Motor neuron (in vitro differentiated cells): ENCODE results near the gene SCUBE1. TPM values are rescaled to one million over a fixed set of nuclear protein-coding genes. Genes with fewer than 3 reads are reported as not detected.

Experiments used
- ATAC-seq, 8 experiments: fragments of 200-7000 bp; cut with Tn5 transposase; replicated peaks in 6 of 8; 2 replicates each; pipeline ENCODE4 v1.8.0; 2021; ENCODE audit warnings: mild to moderate bottlenecking in 8 of 8, moderate library complexity in 8 of 8
- H3K27ac ChIP-seq, 2 donors: fragments of 250-450 bp; sonication (Bioruptor Pico); 2 replicates each; pipeline ENCODE4 v1.9.0; 2021; ENCODE audit warnings: antibody characterized with exemption in 2 of 2, mild to moderate bottlenecking in 2 of 2, moderate library complexity in 1 of 2
- H3K4me1 ChIP-seq, 2 donors: fragments of 250-450 bp; sonication (Bioruptor Pico); replicated peaks in 1 of 2; 2 replicates each; pipeline ENCODE4 v1.6.1; 2021; ENCODE audit warnings: antibody characterized with exemption in 2 of 2, mild to moderate bottlenecking in 2 of 2, moderate library complexity in 1 of 2
- H3K4me3 ChIP-seq, 5 donors: fragments of 250-450 bp; sonication (Bioruptor Pico); 2 replicates each; pipeline ENCODE4 v1.9.0; 2021; ENCODE audit warnings: antibody characterized with exemption in 5 of 5, mild to moderate bottlenecking in 5 of 5, moderate library complexity in 4 of 5
- WGBS, 10 experiments: fragments of 450-650 bp; shearing (Covaris generic); methylation state at CpG; one replicate each; pipeline ENCODE4 v1.0.0; 2022; 5-methylcytosine and 5-hydroxymethylcytosine counted together
- in situ Hi-C, 9 experiments: fragments of 400-800 bp; cut with MboI; loops; one replicate each; pipeline ENCODE4 v1.15.0; 2021; ENCODE audit warnings: low sequenced_read_pairs in 9 of 9, low pct_unique_long_range_greater_than_20kb in 2 of 9; ENCODE audit not compliant: unreplicated experiment in 9 of 9
- total RNA-seq, 8 experiments: library from RNA; unstranded; fragments of 300-600 nt; gene quantifications; 2 replicates each; pipeline versions ENCODE4 v1.2.3 to v1.2.4, GENCODE V29; 2022

The SCUBE1 gene
- total RNA-seq, 8 experiments from 2014 or later = 0.09 to 16.9 (median 1.8) TPM

GRCh38 chr22:43183496-43184277 is 159.5 kb downstream of the SCUBE1 start:
- no peak for ATAC-seq
- 57 to 100% (median 88%) methylated on average over 1 to 9 of the region's 12 CpGs; no CpG with 5 or more reads in 2 of the 10 experiments for WGBS, 10 experiments
- no peak overlapping the region for H3K4me3 ChIP-seq

GRCh38 chr22:43182726-43183125 is 160.4 kb downstream of the SCUBE1 start:
- in situ Hi-C loops = no loop called here
- WGBS, 10 experiments = 97% methylated on average over 6 of the region's 17 CpGs; no CpG with 5 or more reads in 9 of the 10 experiments
- Histone ChIP-seq H3K27ac (no peak overlapping the region), H3K4me1 (peaks cover 7% of the 10 kb centered on the region in 2 donors), H3K4me3 (no peak overlapping the region)
- ATAC-seq = no peak

More at GRCh38 chr22:43183496-43184277, 159.5 kb downstream of the SCUBE1 start:
- peaks cover 11 to 13% of the 10 kb centered on the region in 2 donors for H3K4me1 ChIP-seq
- in situ Hi-C loops = no loop called here
- no peak overlapping the region for H3K27ac ChIP-seq

GRCh38 chr22:43182118-43182517 is 161.1 kb downstream of the SCUBE1 start:
- H3K4me3 ChIP-seq = no peak overlapping the region
- WGBS, 10 experiments = 88 to 100% (median 100%) methylated on average over 1 to 9 of the region's 10 CpGs; no CpG with 5 or more reads in 4 of the 10 experiments
- H3K4me1 ChIP-seq = peaks cover 6% of the 10 kb centered on the region in 2 donors
- no peak overlapping the region for H3K27ac ChIP-seq
- in situ Hi-C loops = no loop called here
- no peak for ATAC-seq

DNA sequence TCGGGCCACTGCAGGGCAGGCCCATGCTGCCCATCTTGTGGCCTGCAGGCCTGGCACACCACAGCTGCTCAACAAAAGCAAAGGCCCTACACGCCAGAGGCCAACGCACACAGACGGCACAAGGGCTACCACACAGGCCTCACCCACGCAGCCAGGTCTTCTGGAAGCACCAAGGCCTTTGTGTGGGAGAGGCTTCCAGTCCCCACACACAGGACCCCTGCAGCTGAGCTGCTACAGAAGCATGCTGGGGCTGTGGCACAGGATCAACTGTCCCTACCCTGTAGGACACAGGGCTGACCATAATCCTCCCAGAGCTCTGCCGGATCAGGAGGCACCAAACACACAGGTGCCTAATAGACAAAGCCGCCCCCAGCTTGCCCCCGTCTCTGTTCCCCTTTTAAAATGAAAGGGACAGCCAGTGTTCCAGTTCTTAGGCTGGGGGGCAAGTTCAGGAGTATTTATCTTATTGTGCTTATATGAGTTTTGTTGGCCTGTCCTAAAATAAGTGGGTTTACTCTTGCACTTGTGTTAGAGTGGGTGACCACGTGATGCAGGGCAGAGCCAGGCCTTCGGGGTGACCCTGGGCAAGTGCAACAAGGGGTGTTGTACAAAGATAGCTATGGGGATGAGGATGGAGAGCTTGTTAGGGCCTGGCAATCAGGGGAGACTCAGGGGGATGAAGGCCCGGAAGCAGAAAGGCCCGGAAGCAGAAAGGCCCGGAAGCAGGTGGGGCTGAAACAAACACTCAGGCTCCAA is 161.7 kb downstream of the SCUBE1 start:
- no peak for ATAC-seq

DNA sequence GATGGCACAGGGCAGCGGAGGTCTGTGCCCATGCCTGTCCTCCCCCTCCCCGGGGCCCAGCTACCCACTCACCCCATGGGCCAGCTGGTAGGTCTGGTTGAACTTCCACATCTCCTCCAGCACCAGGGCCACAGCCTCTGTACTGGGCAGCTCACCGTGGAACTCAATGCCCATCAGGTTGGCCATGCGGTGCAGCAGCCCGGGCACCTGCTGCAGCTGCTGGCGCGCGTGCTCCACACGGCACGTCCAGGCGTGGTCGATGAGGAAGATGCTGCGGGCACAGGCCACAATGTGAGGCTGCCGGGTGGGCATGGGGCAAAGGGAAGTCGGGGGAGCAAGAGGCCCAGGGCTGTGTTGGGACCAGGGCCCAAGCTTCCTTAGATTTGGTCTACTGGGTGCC is 162.5 kb downstream of the SCUBE1 start:
- in situ Hi-C loops = no loop called here
- Histone ChIP-seq H3K27ac (no peak overlapping the region), H3K4me1 (peaks cover 4 to 5% of the 10 kb centered on the region in 2 donors), H3K4me3 (no peak overlapping the region)
- 95% methylated on average over 4 of the region's 15 CpGs; no CpG with 5 or more reads in 9 of the 10 experiments for WGBS, 10 experiments
- peak in 1 of 8 experiments; percentile 3 for ATAC-seq

More for the DNA sequence above, 161.7 kb downstream of the SCUBE1 start:
- Histone ChIP-seq H3K4me3 (no peak overlapping the region), H3K27ac (no peak overlapping the region), H3K4me1 (peaks cover 6% of the 10 kb centered on the region in 2 donors)
- WGBS, 10 experiments = 60 to 100% (median 88%) methylated on average over 1 to 7 of the region's 13 CpGs; no CpG with 5 or more reads in 2 of the 10 experiments
- in situ Hi-C loops = no loop called here

DNA sequence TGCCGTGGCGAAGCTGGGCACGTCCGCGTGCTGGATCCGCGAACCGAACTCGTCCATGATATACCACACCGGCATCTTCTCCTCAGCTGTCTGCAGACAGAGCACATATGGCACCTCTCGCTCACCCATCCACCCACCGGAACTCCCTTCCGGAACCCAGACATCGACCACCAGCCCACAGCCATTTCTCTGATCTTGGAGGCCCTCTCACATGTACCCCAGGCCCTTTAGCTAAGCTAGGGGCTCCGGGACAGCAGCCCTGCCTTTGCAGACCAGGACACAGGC is 163.3 kb downstream of the SCUBE1 start:
- WGBS, 10 experiments = 80 to 100% (median 100%) methylated on average over 1 to 3 of the region's 15 CpGs; no CpG with 5 or more reads in 6 of the 10 experiments
- H3K27ac ChIP-seq = no peak overlapping the region
- H3K4me1 ChIP-seq = no peaks in the 10 kb centered on the region
- no peak overlapping the region for H3K4me3 ChIP-seq
- in situ Hi-C loops = no loop called here
- no peak for ATAC-seq

DNA sequence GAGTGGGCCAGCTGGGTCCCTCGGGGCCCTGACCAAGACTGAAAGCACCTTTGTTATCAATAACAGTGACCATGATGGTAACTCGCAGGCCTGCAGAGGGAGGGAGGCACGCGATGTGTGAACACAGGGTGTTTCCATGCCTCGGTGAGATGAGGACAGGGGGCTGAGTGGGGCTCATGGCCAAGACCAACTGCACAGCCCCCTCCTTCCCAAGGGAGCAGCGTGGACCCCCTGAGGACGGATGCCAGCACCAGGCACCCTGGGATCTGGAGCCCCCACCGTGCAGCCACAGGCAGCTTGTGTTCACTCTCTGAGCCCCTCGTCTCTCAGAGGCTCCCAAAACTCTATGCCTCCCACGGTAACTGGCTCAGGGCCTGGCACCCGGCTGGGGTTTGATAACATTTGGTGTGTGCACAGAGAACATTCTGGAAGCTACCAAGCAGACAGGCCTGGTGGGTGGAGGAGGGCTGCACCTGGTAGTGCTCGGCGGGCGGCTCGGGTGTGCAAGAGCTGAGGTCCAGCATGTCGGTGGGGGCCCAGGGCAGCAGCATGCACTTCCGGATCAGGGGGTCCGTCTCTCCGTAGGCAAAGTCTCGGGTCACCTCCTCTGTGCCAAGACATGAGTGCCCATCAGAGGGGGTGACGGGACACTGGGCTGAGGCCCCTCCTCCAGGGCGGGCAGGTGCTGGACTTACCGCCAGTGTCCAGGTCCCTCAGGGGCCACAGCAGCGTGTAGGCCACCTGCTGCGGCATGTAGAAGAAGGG is 163.8 kb downstream of the SCUBE1 start:
- H3K4me1 ChIP-seq = no peaks in the 10 kb centered on the region
- H3K4me3 ChIP-seq = no peak overlapping the region
- ATAC-seq = no peak
- 80 to 100% (median 94%) methylated on average over 1 to 15 of the region's 25 CpGs; no CpG with 5 or more reads in 4 of the 10 experiments for WGBS, 10 experiments
- H3K27ac ChIP-seq = no peak overlapping the region
- in situ Hi-C loops = no loop called here

DNA sequence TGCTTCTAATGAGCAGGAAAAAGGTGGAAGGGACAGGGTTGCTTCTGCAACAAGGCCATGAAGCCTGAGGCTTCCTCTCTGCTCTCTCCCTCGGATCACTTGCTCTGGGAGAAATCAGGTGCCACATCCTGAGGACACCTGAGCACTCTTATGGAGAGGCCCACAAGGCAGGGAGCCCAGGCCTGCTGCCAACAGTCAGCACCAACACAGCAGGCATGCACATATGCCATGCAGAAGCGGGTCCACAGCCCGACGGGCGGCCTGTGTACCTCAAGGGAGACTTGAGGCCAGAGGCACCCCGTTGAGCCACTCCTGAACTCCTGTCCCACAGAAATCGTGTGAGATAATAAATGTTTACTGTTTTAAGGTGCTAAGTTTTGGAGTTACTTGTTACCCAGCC is 165.7 kb downstream of the SCUBE1 start:
- ATAC-seq = no peak
- Histone ChIP-seq H3K4me1 (no peaks in the 10 kb centered on the region), H3K27ac (no peak overlapping the region), H3K4me3 (no peak overlapping the region)
- WGBS, 10 experiments = 71 to 100% (median 83%) methylated on average over 1 to 5 of the region's 7 CpGs; no CpG with 5 or more reads in 1 of the 10 experiments
- in situ Hi-C loops = no loop called here

GRCh38 chr22:43176090-43176489 is 167.1 kb downstream of the SCUBE1 start:
- 88 to 100% (median 100%) methylated on average over 2 to 4 of the region's 15 CpGs; no CpG with 5 or more reads in 5 of the 10 experiments for WGBS, 10 experiments
- Histone ChIP-seq H3K4me3 (no peak overlapping the region), H3K4me1 (no peaks in the 10 kb centered on the region), H3K27ac (no peak overlapping the region)
- in situ Hi-C loops = no loop called here
- no peak for ATAC-seq

- 81 to 100% (median 100%) methylated on average over 1 to 6 of the region's 9 CpGs; no CpG with 5 or more reads in 4 of the 10 experiments for WGBS, 10 experiments
- Histone ChIP-seq H3K4me3 (no peak overlapping the region), H3K4me1 (no peaks in the 10 kb centered on the region), H3K27ac (no peak overlapping the region)
- peak in 1 of 8 experiments; percentile 16 for ATAC-seq
- in situ Hi-C loops = no loop called here
Observed at GRCh38 chr22:43174941-43175531, 168.1 kb downstream of the SCUBE1 start.

DNA sequence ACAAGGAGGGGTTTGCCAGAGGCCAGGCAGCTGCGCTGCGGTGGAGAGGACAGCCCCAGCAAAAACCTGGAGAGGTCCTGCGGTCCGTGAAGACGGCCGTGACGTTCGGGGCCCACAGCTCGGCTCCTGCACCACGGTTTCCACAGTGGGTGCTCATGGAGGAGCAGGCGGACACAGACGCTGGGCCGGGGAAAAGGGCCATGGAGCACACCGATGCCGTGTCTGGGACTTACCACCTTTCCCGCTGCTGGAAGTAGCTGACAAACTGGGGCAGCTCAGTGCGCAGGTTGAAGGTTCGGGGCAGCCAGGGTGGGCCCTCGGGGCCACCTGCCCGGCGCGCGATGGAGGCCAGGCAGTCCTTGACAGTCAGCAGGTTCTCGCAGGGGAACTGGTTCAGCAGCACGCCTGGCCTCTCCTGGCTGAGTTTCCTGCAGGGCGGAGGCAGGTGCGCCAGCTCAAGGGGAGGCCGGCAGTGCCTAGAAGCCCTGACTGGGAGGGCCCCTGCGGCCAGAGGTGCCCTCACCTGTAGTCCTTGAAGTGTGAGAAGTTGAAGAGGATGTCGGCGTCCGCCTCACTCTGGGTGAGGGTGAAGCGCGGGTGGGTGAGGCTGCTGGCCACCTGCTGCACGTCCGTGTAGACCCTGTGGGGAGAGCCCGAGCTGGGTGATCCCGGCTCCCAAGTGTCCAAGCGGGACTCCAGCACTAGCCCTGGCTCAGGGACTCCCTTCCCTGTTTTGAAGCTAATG is 169.0 kb downstream of the SCUBE1 start:
- peak in 1 of 8 experiments; percentile 7 for ATAC-seq
- WGBS, 10 experiments = 83 to 100% (median 99%) methylated on average over 1 to 7 of the region's 39 CpGs; no CpG with 5 or more reads in 4 of the 10 experiments
- Histone ChIP-seq H3K4me1 (no peaks in the 10 kb centered on the region), H3K4me3 (no peak overlapping the region), H3K27ac (no peak overlapping the region)
- in situ Hi-C loops = no loop called here

DNA sequence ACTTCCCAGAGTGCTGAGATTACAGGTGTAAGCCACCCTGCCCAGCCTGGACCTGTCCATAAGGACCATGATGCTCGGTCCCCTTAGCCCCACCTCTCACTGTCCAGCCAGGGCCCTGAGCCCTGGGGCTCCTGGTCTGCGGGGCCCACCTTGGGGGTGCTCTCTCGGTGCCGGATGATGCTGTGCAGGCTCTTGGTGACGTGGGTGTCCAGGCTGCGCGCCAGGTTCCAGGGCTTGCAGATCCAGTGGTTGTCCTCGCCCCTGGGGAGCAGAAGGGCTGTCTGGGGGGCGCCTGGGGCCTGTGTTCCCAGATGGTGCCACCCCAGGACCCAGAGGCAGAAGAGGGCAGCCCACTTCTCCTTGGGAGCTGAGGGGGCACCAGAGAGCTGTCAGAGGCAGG is 169.6 kb downstream of the SCUBE1 start:
- Histone ChIP-seq H3K4me3 (no peak overlapping the region), H3K4me1 (no peaks in the 10 kb centered on the region), H3K27ac (no peak overlapping the region)
- in situ Hi-C loops = no loop called here
- 100% methylated on average over 2 of the region's 9 CpGs; no CpG with 5 or more reads in 9 of the 10 experiments for WGBS, 10 experiments
- no peak for ATAC-seq
